ENCODE data around the gene NDST1. TPM values are rescaled to one million over a fixed set of nuclear protein-coding genes. Genes with fewer than 3 reads are reported as not detected.

The NDST1 gene
- total and polyA plus RNA-seq, 4 donors: 45.6 to 145 (median 60.7) TPM

GRCh38 chr5:150558088-150558621, 50.2 kb downstream of the NDST1 start:
- DNase-seq: no peak
- Histone ChIP-seq H3K4me1 (ENCODE audit: control insufficient read depth in 5 of 5, insufficient read depth in 5 of 5, low read length in 5 of 5) (peaks cover 0 to 6% (median 5%) of the 10 kb centered on the region in 5 donors), H3K27ac (ENCODE audit: low read depth in 1 of 2, low read length in 1 of 2) (no peak overlapping the region), H3K9me3 (ENCODE audit: control insufficient read depth in 4 of 4, insufficient read depth in 3 of 4, low read length in 3 of 4) (peaks cover 0 to 3% (median 0%) of the 10 kb centered on the region in 4 donors), H3K36me3 (ENCODE audit: control insufficient read depth in 4 of 4, insufficient read depth in 4 of 4, low read length in 4 of 4) (peaks cover 3 to 27% (median 7%) of the 10 kb centered on the region in 4 donors), H3K9ac (ENCODE audit: insufficient read depth in 1 of 2, low read length in 2 of 2) (no peak overlapping the region), H3K4me3 (no peak overlapping the region), H3K27me3 (ENCODE audit: control insufficient read depth in 3 of 3, insufficient read depth in 3 of 3, low read length in 2 of 3) (no peaks in the 10 kb centered on the region)
- ATAC-seq (ENCODE audit: insufficient read depth, low FRiP score): no peak
- 78 to 82% methylated on average over 12 of the region's 12 CpGs for WGBS, 2 donors
- no peak for TF ChIP-seq CTCF (IDR thresholded peaks at IDR 0.05; ENCODE audit: control extremely low read depth, extremely low read depth)

- Histone ChIP-seq H3K9me3 (ENCODE audit: control insufficient read depth in 4 of 4, insufficient read depth in 3 of 4, low read length in 3 of 4) (peaks cover 0 to 3% (median 0%) of the 10 kb centered on the region in 4 donors), H3K9ac (ENCODE audit: insufficient read depth in 1 of 2, low read length in 2 of 2) (no peak overlapping the region), H3K4me1 (ENCODE audit: control insufficient read depth in 5 of 5, insufficient read depth in 5 of 5, low read length in 5 of 5) (peaks cover 0 to 6% (median 5%) of the 10 kb centered on the region in 5 donors), H3K27me3 (ENCODE audit: control insufficient read depth in 3 of 3, insufficient read depth in 3 of 3, low read length in 2 of 3) (no peaks in the 10 kb centered on the region), H3K36me3 (ENCODE audit: control insufficient read depth in 4 of 4, insufficient read depth in 4 of 4, low read length in 4 of 4) (peaks cover 0 to 18% (median 0%) of the 10 kb centered on the region in 4 donors), H3K4me3 (no peak overlapping the region), H3K27ac (ENCODE audit: low read depth in 1 of 2, low read length in 1 of 2) (no peak overlapping the region)
- ATAC-seq (ENCODE audit: insufficient read depth, low FRiP score): no peak
- 79 to 85% methylated on average over 2 of the region's 2 CpGs for WGBS, 2 donors
- TF ChIP-seq CTCF (IDR thresholded peaks at IDR 0.05; ENCODE audit: control extremely low read depth, extremely low read depth): no peak
- no peak for DNase-seq
Observed at GRCh38 chr5:150559088-150559487, 51.2 kb downstream of the NDST1 start.

GRCh38 chr5:150559701-150560100, 51.8 kb downstream of the NDST1 start:
- no peak overlapping the region for H3K27ac ChIP-seq (ENCODE audit: low read depth in 1 of 2, low read length in 1 of 2)
- H3K27me3 ChIP-seq (ENCODE audit: control insufficient read depth in 3 of 3, insufficient read depth in 3 of 3, low read length in 2 of 3): no peaks in the 10 kb centered on the region
- WGBS, 2 donors: 57 to 69% methylated on average over 4 of the region's 4 CpGs
- ATAC-seq (ENCODE audit: insufficient read depth, low FRiP score): no peak
- DNase-seq: no peak
- peaks cover 0 to 3% (median 0%) of the 10 kb centered on the region in 4 donors for H3K9me3 ChIP-seq (ENCODE audit: control insufficient read depth in 4 of 4, insufficient read depth in 3 of 4, low read length in 3 of 4)
- no peak for TF ChIP-seq CTCF (IDR thresholded peaks at IDR 0.05; ENCODE audit: control extremely low read depth, extremely low read depth)
- H3K4me1 ChIP-seq (ENCODE audit: control insufficient read depth in 5 of 5, insufficient read depth in 5 of 5, low read length in 5 of 5): peaks cover 0 to 6% (median 5%) of the 10 kb centered on the region in 5 donors
- H3K9ac ChIP-seq (ENCODE audit: insufficient read depth in 1 of 2, low read length in 2 of 2): no peak overlapping the region
- peaks cover 0 to 13% (median 0%) of the 10 kb centered on the region in 4 donors for H3K36me3 ChIP-seq (ENCODE audit: control insufficient read depth in 4 of 4, insufficient read depth in 4 of 4, low read length in 4 of 4)
- no peak overlapping the region for H3K4me3 ChIP-seq

Data from lung (tissue), 12 donors.